Cardiac septum (tissue), 1 donor: ENCODE measurements around the gene GOLGA3. TPM values are rescaled to one million over a fixed set of nuclear protein-coding genes. Genes with fewer than 3 reads are reported as not detected.
"Not testable (repeated sequence)": the region's sequence is repeated elsewhere in the genome, so short reads cannot be mapped to it uniquely, and the experiment has no call there.

Source experiments
- DNase-seq: peaks from one replicate; pipeline ENCODE4 v3.0.0-alpha.2; 2020; ENCODE audit warnings: low spot score
- intact Hi-C: fragments of 100-400 bp; cut with DNase I; formaldehyde crosslinking; loops from one replicate; pipeline ENCODE4 v1.14.0; 2022
- long read RNA-seq: library from polyadenylated mRNA; unstranded; transcript quantifications from one replicate; pipeline ENCODE4 v2.0.0, GENCODE V29; 2021
- total RNA-seq: library from RNA; stranded (reverse); fragmentation: NEBNext Ultra II Directional; extraction: Animal tissue kit (Norgen Biotek cat#: 25700); gene quantifications from one replicate; pipeline ENCODE4 v1.2.1, GENCODE V29; 2021
- donor health status: DM: no; HTN: no; CAD: no.

GOLGA3 gene, protein sequence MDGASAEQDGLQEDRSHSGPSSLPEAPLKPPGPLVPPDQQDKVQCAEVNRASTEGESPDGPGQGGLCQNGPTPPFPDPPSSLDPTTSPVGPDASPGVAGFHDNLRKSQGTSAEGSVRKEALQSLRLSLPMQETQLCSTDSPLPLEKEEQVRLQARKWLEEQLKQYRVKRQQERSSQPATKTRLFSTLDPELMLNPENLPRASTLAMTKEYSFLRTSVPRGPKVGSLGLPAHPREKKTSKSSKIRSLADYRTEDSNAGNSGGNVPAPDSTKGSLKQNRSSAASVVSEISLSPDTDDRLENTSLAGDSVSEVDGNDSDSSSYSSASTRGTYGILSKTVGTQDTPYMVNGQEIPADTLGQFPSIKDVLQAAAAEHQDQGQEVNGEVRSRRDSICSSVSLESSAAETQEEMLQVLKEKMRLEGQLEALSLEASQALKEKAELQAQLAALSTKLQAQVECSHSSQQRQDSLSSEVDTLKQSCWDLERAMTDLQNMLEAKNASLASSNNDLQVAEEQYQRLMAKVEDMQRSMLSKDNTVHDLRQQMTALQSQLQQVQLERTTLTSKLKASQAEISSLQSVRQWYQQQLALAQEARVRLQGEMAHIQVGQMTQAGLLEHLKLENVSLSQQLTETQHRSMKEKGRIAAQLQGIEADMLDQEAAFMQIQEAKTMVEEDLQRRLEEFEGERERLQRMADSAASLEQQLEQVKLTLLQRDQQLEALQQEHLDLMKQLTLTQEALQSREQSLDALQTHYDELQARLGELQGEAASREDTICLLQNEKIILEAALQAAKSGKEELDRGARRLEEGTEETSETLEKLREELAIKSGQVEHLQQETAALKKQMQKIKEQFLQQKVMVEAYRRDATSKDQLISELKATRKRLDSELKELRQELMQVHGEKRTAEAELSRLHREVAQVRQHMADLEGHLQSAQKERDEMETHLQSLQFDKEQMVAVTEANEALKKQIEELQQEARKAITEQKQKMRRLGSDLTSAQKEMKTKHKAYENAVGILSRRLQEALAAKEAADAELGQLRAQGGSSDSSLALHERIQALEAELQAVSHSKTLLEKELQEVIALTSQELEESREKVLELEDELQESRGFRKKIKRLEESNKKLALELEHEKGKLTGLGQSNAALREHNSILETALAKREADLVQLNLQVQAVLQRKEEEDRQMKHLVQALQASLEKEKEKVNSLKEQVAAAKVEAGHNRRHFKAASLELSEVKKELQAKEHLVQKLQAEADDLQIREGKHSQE (N-terminal part only)
- total RNA-seq, result 50.1 TPM
- long read RNA-seq, partial matches to known transcripts, result 13 of 26 reads
- long read RNA-seq, other reads (novel, unspliced or antisense), result 13 of 26 reads

GRCh38 chr12:132828706-132829534, at the start of gene GOLGA3:
TSS of gene GOLGA3 (minus strand) at chr12:132828869. CDS start at chr12:132822128, 6,741 bp downstream.
- intact Hi-C loops, result loop anchor here (2.0 to 5.0 kb wide), 2 partner anchors 58 to 62 kb away; partner anchors contain the start of gene CHFR
- DNase-seq, result peak; percentile 96

GRCh38 chr12:132874620-132875019, 46.0 kb upstream of the GOLGA3 start:
- DNase-seq, intact Hi-C loops: not testable (repeated sequence)

- intact Hi-C loops, result no loop called here
Measured at GRCh38 chr12:132874175-132874574, 45.5 kb upstream of the GOLGA3 start.

GRCh38 chr12:132873724-132874123, 45.1 kb upstream of the GOLGA3 start:
- no peak for DNase-seq
- intact Hi-C loops, result no loop called here

More at GRCh38 chr12:132874175-132874574, 45.5 kb upstream of the GOLGA3 start:
- no peak for DNase-seq

- no peak for DNase-seq
- intact Hi-C loops, result no loop called here
Measured at GRCh38 chr12:132872975-132873421, 44.3 kb upstream of the GOLGA3 start.

DNA sequence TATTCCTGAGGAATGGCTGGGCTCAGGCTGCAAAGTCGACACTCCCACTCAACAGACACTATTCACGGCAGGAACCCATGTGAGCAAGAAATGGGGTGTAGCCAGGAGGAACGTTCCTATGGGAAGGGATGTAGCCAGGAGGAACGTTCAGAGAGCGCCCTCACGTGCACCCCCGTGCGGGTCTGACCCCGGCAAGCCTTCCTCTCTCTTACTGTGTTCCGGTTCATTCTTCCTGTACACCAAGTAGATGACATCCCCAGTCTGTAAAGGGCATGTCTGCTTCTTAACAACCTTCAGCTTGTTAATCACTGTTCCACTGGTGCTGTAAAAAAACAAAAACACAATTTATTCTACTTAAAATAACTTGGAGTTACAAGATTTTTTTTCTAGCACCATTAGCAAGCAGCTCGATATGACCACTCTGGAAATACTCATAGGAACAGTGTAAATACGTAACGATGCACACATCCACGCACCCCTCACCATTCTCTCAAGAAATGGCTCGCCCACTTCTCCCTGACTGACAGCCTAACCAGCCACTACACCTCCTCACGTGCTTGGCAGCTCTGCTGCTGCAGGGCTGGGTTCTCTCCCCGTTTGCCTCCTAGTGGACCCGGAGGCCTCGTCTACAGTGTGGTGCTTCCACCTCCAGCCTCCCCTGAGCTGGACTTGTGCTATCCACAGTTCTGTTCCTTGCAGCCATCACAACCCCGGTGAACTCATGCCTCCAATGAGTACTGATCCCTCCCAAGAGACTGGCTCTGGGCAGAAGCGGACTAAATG, 43.6 kb upstream of the GOLGA3 start:
- no peak for DNase-seq
- intact Hi-C loops, result no loop called here

- intact Hi-C loops, result no loop called here
Measured at GRCh38 chr12:132869551-132869950, 40.9 kb upstream of the GOLGA3 start.

DNA sequence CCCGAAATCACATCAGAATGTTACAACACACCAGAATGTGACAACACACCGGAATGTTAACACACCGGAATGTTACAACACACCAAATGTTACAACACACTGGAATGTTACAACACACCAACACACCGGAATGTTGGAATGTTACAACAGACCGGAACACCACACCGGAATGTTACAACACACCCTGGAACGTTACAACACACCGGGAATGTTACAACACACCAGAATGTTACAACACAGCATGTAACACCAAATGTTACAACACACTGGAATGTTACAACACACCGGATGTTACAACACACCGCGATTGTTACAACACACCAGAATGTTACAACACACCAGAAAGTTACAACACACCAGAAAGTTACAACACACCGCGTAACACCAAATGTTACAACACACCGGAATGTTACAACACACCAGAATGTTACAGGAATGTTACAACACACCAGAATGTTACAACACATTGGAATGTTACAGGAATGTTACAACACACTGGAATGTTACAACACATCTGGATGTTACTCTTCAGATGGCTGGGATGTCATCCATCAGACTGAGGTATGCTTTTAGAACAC, 37.7 kb upstream of the GOLGA3 start:
- intact Hi-C loops, result no loop called here
- DNase-seq, result no peak

More at GRCh38 chr12:132869551-132869950, 40.9 kb upstream of the GOLGA3 start:
- DNase-seq, result no peak

- no peak for DNase-seq
- intact Hi-C loops, result no loop called here
Measured at GRCh38 chr12:132861558-132861957, 32.9 kb upstream of the GOLGA3 start.

DNA sequence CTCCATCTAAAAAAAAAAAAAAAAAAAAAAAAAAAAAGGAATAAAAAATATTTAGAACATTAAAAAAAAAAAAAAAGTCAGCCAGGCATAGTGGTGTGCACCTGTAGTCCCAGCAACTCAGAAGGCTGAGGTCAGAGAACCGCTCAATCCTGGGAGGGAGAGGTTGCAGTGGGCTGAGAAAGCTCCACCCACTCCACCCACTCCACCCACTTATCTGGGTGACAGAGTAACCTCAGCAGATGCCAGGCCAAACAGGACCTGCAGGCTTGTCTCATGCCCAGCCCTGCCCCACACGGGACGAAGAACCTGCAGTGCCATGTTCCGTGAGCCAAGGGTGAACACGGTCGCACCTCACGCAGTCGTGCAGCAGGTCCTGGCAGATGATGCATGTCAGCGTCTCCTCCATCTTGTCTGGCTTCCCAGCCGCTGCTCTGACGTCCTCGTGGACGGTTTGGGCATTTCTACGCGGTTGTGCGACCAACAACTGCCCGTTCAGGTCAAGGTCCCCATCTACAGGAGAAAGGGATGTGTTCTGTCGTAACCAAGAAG, 30.1 kb upstream of the GOLGA3 start:
- no peak for DNase-seq
- intact Hi-C loops, result no loop called here

DNA sequence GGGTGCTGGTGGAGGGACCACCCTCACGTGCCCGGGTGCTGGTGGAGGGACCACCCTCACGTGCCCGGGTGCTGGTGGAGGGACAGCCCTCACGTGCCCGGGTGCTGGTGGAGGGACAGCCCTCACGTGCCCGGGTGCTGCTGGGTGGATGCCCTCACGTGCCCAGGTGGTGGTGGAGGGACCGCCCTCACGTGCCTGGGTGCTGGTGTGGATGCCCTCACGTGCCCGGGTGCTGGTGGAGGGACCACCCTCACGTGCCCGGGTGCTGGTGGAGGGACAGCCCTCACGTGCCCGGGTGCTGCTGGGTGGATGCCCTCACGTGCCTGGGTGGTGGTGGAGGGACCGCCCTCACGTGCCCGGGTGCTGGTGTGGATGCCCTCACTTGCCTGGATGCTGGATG, 28.4 kb upstream of the GOLGA3 start:
- DNase-seq, intact Hi-C loops: not testable (repeated sequence)

DNA sequence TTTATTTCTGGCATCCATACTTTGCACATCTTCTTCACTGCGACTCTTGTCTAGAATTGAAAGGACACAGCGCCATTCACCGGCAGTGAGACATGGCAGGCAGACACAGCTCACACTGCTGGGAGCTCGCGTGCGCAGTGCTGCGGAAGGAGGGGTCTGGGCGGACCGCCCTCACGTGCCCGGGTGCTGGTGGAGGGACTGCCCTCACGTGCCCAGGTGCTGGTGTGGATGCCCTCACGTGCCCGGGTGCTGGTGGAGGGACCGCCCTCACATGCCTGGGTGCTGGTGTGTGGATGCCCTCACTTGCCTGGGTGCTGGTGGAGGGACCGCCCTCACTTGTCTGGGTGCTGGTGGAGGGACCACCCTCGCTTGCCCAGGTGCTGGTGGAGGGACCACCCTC, 27.9 kb upstream of the GOLGA3 start:
- DNase-seq, result no peak
- intact Hi-C loops, result no loop called here

DNA sequence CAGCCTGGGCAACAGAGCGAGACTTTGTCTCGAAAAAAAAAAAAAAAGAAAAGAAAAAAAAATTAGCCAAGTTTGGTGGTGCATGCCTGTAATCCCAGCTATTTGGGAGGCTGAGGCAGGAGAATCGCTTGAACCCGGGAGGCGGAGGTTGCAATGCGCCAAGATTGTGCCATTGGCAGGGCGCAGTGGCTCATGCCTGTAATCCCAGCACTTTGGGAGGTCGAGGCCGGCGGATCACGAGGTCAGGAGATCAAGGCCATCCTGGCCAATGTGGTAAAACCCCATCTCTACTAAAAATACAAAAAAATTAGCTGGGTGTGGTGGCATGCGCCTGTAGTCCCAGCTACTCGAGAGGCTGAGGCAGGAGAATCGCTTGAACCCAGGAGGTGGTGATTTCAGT, 26.5 kb upstream of the GOLGA3 start:
- DNase-seq, intact Hi-C loops: not testable (repeated sequence)

DNA sequence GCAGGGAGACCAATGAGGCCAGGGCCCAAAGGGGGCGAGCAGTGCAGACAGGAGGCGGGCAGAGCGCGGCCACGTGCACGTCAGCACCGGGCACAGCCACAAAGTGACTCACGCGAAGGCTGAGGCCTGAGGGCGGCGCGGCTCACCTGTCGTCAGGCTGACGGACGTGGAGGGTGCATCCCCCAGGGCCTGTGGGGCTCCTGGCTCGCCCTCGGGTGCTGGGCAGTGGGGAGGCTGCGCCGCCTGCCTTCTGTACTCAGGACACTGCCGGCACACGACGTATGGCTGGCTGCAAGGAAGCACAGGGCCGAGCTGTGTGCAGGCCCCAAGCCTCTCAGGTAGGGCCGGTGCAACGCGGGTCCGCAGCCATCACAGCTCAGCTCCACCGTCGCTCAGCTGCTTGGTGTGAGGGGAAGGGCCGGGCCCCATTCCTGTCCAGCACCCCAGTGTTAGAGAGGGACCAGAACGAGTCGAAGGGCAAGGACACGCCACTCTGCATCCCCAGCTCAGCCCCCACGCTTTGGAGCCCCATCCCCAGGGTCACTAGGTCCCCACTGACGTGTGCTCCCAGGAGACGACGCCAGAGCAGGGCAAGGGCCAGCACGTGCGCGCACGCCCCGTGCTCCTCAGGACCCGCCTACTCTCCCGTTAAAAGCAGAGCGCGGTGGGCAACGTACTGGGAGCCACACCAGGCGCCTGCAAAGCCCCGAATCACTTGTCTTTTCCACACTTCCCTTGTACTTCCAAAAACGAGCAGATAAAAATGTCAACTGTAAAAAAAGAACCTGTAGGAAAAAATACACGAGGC, 24.8 kb upstream of the GOLGA3 start:
- DNase-seq, result no peak
- intact Hi-C loops, result no loop called here

DNA sequence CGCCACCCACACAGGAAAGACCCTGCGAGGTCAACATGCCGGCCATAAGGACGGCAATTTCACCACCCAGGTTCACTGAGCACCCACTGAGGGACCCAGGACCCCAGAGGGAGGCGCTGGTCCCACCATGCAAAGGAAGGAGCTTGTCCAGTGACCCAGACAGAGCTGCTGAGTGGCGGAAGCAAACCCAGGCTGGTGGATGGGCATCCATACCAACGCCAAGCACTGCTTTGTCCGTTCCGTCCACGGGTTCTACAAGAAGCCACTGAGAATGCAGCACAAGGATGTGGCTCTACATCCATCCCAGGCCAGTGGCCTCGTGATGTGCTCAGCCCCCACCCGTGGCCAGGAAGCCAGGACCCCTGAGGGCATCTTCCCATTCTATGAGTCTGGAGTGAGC, 23.8 kb upstream of the GOLGA3 start:
- intact Hi-C loops, result no loop called here
- DNase-seq, result no peak

GRCh38 chr12:132851465-132851864, 22.8 kb upstream of the GOLGA3 start:
- intact Hi-C loops, result no loop called here
- DNase-seq, result no peak
